ENCODE measurements around the gene TEFM. TPM values are rescaled to one million over a fixed set of nuclear protein-coding genes. Genes with fewer than 3 reads are reported as not detected.
"Not testable (repeated sequence)": the region's sequence is repeated elsewhere in the genome, so short reads cannot be mapped to it uniquely, and the experiment has no call there.

The TEFM gene
- total RNA-seq, 3 donors from 2014 or later: 5.1 to 29.6 (median 13.8) TPM

DNA sequence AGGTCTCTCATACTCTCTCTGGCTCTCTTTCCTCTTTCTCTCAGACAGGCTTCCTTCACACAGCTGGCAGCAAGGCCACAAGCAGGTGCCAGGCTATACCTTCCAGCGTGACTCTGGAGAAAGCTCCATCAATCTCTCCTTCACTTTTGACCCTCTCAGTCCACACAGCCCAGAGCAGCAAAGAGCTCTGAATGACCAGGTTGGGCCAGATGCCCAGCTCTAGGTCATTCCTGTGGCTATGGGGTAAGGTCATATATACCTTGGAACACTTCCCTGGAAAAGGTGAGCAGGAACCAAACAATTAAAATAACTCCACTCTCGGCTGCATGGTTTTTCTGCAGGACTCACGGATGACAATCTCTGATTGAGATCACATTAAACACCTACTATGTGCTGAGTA lies 24.5 kb upstream of the TEFM start:
- intact Hi-C loops (cut with DNase I; ENCODE audit: low total_unique reads): no loop called here
- DNase-seq (ENCODE audit: low spot score in 2 of 2): no peak
- TF ChIP-seq, protein P1, sequence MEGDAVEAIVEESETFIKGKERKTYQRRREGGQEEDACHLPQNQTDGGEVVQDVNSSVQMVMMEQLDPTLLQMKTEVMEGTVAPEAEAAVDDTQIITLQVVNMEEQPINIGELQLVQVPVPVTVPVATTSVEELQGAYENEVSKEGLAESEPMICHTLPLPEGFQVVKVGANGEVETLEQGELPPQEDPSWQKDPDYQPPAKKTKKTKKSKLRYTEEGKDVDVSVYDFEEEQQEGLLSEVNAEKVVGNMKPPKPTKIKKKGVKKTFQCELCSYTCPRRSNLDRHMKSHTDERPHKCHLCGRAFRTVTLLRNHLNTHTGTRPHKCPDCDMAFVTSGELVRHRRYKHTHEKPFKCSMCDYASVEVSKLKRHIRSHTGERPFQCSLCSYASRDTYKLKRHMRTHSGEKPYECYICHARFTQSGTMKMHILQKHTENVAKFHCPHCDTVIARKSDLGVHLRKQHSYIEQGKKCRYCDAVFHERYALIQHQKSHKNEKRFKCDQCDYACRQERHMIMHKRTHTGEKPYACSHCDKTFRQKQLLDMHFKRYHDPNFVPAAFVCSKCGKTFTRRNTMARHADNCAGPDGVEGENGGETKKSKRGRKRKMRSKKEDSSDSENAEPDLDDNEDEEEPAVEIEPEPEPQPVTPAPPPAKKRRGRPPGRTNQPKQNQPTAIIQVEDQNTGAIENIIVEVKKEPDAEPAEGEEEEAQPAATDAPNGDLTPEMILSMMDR (IDR thresholded peaks at IDR 0.05): no peak
- TF ChIP-seq POLR2A (IDR thresholded peaks at IDR 0.05) (no peak), POLR2AphosphoS5 (IDR thresholded peaks at IDR 0.05) (no peak)

GRCh38 chr17:30929861-30930260 lies 23.8 kb upstream of the TEFM start:
- DNase-seq (ENCODE audit: low spot score in 2 of 2); H3K9me3 ChIP-seq; H3K4me1 ChIP-seq; intact Hi-C loops (cut with DNase I; ENCODE audit: low total_unique reads); H3K4me3 ChIP-seq; H3K36me3 ChIP-seq; H3K27ac ChIP-seq; H3K27me3 ChIP-seq: not testable (repeated sequence)

More for the DNA sequence above, 24.5 kb upstream of the TEFM start:
- Histone ChIP-seq H3K27ac (no peak overlapping the region), H3K4me1 (no peaks in the 10 kb centered on the region), H3K27me3 (no peaks in the 10 kb centered on the region), H3K36me3 (no peaks in the 10 kb centered on the region), H3K4me3 (no peak overlapping the region), H3K9me3 (no peaks in the 10 kb centered on the region)

DNA sequence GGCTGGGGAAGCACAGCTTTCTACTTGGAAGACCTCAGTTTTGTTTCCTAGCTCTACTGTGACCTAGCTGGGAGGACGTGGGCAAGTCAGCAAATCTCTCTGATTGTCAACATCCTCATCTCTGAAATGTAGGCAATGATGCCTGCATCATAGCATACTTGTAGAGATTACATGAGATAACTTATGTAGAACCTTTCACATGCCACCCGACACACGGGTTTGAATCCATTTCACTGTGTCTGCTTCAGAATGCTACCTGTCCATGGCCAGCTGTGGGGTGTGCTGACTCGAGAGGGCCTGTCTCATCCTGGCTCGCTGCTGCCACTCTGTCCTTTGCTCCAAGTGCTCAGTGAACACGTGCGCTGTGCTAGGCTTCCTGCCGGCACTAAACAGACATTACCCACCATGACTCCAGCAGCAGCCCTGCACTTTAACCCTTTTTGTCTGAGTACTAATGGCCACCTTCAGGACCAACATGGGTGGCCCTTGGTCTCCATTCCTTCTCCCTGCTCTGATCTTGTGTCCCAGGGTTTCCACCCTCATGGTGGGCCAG lies 23.1 kb upstream of the TEFM start:
- no peaks in the 10 kb centered on the region for H3K4me1 ChIP-seq
- no peak overlapping the region for H3K27ac ChIP-seq
- no peaks in the 10 kb centered on the region for H3K27me3 ChIP-seq
- no peaks in the 10 kb centered on the region for H3K36me3 ChIP-seq
- no peaks in the 10 kb centered on the region for H3K9me3 ChIP-seq
- no peak overlapping the region for H3K4me3 ChIP-seq
- DNase-seq (ENCODE audit: low spot score in 2 of 2): no peak
- TF ChIP-seq, protein P1 (IDR thresholded peaks at IDR 0.05): no peak
- TF ChIP-seq POLR2A (IDR thresholded peaks at IDR 0.05): no peak
- TF ChIP-seq POLR2AphosphoS5 (IDR thresholded peaks at IDR 0.05): no peak
- intact Hi-C loops (cut with DNase I; ENCODE audit: low total_unique reads): no loop called here

DNA sequence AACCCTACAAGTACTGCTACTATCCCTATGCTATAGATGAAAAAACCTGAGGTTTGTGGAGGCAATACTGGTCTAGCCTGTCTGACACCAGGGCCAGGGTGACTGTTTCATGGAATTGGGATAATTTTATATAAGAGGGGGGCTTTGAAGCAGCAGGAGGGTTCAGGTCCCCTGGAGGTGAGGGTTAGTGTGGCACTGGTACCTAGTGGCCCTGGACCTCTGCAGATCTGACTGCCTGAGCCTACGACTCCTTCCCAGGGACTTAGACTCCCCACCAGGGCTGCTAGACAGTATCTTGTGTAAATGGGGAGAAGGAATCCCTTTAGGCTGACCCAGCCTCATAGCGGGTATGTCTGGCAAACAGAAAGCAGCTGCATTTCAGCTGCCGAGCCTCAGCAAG lies 22.5 kb upstream of the TEFM start:
- Histone ChIP-seq H3K9me3 (no peaks in the 10 kb centered on the region), H3K27me3 (no peaks in the 10 kb centered on the region), H3K4me3 (no peak overlapping the region), H3K27ac (no peak overlapping the region), H3K4me1 (no peaks in the 10 kb centered on the region), H3K36me3 (no peaks in the 10 kb centered on the region)
- intact Hi-C loops (cut with DNase I; ENCODE audit: low total_unique reads): no loop called here
- DNase-seq (ENCODE audit: low spot score in 2 of 2): no peak
- TF ChIP-seq POLR2A (IDR thresholded peaks at IDR 0.05) (no peak), POLR2AphosphoS5 (IDR thresholded peaks at IDR 0.05) (no peak)
- TF ChIP-seq, protein P1 (IDR thresholded peaks at IDR 0.05): no peak

DNA sequence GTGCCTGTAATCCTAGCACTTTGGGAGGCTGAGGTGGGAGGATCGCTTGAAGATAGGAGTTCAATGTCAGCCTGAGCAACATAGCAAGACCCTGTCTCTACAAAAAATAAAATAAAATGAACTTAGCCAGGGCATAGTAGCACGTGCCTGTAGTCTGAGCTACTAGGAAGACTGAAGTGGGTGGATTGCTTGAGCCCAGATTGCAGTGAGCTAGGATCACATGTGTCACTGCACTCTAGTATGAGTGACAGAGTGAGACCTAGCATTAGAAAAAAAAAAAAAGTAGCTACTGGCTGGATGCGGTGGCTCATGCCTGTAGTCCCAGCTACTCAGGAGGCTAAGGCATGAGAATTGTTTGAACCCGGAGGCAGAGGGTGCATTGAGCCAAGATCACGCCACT lies 21.7 kb upstream of the TEFM start:
- H3K27me3 ChIP-seq: peaks cover under 1 to 6% of the 10 kb centered on the region in 2 donors

More for the DNA sequence above, 21.7 kb upstream of the TEFM start:
- Histone ChIP-seq H3K27ac (no peak overlapping the region), H3K9me3 (no peaks in the 10 kb centered on the region), H3K4me3 (no peak overlapping the region), H3K4me1 (no peaks in the 10 kb centered on the region), H3K36me3 (no peaks in the 10 kb centered on the region)
- intact Hi-C loops (cut with DNase I; ENCODE audit: low total_unique reads): no loop called here
- no peak for DNase-seq (ENCODE audit: low spot score in 2 of 2)
- TF ChIP-seq, protein P1 (IDR thresholded peaks at IDR 0.05): no peak
- TF ChIP-seq POLR2AphosphoS5 (IDR thresholded peaks at IDR 0.05): no peak
- no peak for TF ChIP-seq POLR2A (IDR thresholded peaks at IDR 0.05)
